Upper lobe of left lung (tissue), 6 donors: ENCODE results near the gene SLC35F3. TPM values are rescaled to one million over a fixed set of nuclear protein-coding genes. Genes with fewer than 3 reads are reported as not detected.

Experiments
- ATAC-seq, 2 donors: fragments of 200-7000 bp; cut with Tn5 transposase; one replicate each; pipeline ENCODE4 v1.9.1; 2022; ENCODE audit warnings: mild to moderate bottlenecking in 2 of 2, moderate library complexity in 2 of 2; ENCODE audit not compliant: low FRiP score in 2 of 2
- DNase-seq, 2 donors: peaks; one replicate each; pipeline ENCODE4 v3.0.0-alpha.2; 2019 to 2020
- H3K27ac ChIP-seq, 4 donors: fragments of 200-600 bp; sonication (generic); one replicate each; pipeline ENCODE4 v1.5.1; 2016 to 2019
- H3K27me3 ChIP-seq, 4 donors: fragments of 200-600 bp; sonication (generic); one replicate each; pipeline ENCODE4 v1.5.1; 2017 to 2019
- H3K36me3 ChIP-seq, 4 donors: fragments of 200-600 bp; sonication (generic); one replicate each; pipeline ENCODE4 v1.5.1; 2016 to 2019
- H3K4me1 ChIP-seq, 4 donors: fragments of 200-600 bp; sonication (generic); one replicate each; pipeline ENCODE4 v1.5.1; 2018 to 2019
- H3K4me3 ChIP-seq, 4 donors: fragments of 200-600 bp; sonication (generic); one replicate each; pipeline ENCODE4 v1.5.1; 2017 to 2019; ENCODE audit warnings: mild to moderate bottlenecking in 2 of 4, moderate library complexity in 1 of 4
- H3K9me3 ChIP-seq, 4 donors: fragments of 200-600 bp; sonication (generic); one replicate each; pipeline ENCODE4 v1.5.1; 2018 to 2019
- CTCF ChIP-seq, 6 experiments: fragments of 450-650 bp in 4 of 6; fragments of 200-600 bp in 2 of 6; sonication (generic) in 2 of 6; IDR thresholded peaks; one replicate each; pipeline ENCODE4 v1.5.1; 2016 to 2019; ENCODE audit warnings: antibody characterized with exemption in 6 of 6
- EP300 ChIP-seq, 4 donors: sonication (generic); formaldehyde crosslinking; IDR thresholded peaks; one replicate each; pipeline ENCODE4 v1.5.1; 2017; ENCODE audit warnings: antibody characterized with exemption in 4 of 4, control low read depth in 2 of 4
- POLR2A ChIP-seq, 4 donors: fragments of 450-650 bp; IDR thresholded peaks; one replicate each; pipeline ENCODE4 v1.5.1; 2016 to 2017; ENCODE audit warnings: antibody characterized with exemption in 4 of 4, mild to moderate bottlenecking in 2 of 4
- POLR2AphosphoS5 ChIP-seq, 2 donors: sonication (generic); formaldehyde crosslinking; IDR thresholded peaks; one replicate each; pipeline ENCODE4 v1.5.1; 2017; ENCODE audit warnings: antibody characterized with exemption in 2 of 2
- WGBS, 2 donors: methylation state at CpG; one replicate each; pipeline ENCODE4 v1.1.5; 2017 to 2018; 5-methylcytosine and 5-hydroxymethylcytosine counted together
- total RNA-seq, 6 donors: library from RNA; depleted of rRNA in 4 of 6; stranded (reverse); fragments of >200 nt in 4 of 6; gene quantifications; one replicate each; pipeline versions ENCODE4 v1.1.0 to v1.2.1, GENCODE V29; 2016 to 2021
- donor health status: DM: no; HTN: no; CAD: no; lungs with moderate emphysema.
- donor health status: DM: no; HTN: yes; CAD: no; lungs with severe emphysema.

SLC35F3 gene
- total RNA-seq, 6 donors from 2014 or later = 0.30 to 1.7 (median 0.40) TPM; not detected in 1

- 46 to 54% methylated on average over 6 of the region's 6 CpGs for WGBS, 2 donors
- ATAC-seq (no peak), DNase-seq (no peak)
- H3K9me3 ChIP-seq = no peaks in the 10 kb centered on the region
- H3K27me3 ChIP-seq = no peaks in the 10 kb centered on the region
- H3K4me1 ChIP-seq = peaks cover 0 to 2% (median 0%) of the 10 kb centered on the region in 4 donors
- H3K27ac ChIP-seq = no peak overlapping the region
- no peak overlapping the region for H3K4me3 ChIP-seq
- TF ChIP-seq POLR2AphosphoS5 (IDR thresholded peaks at IDR 0.05) = no peak
- TF ChIP-seq CTCF (IDR thresholded peaks at IDR 0.05) = no peak
- no peak for TF ChIP-seq POLR2A (IDR thresholded peaks at IDR 0.05)
- TF ChIP-seq EP300 (IDR thresholded peaks at IDR 0.05) = no peak
- no peaks in the 10 kb centered on the region for H3K36me3 ChIP-seq
Observed at GRCh38 chr1:234163267-234163919, 258.9 kb downstream of the SLC35F3 start.

GRCh38 chr1:234164098-234164709, 259.7 kb downstream of the SLC35F3 start:
- Histone ChIP-seq H3K4me1 (peaks cover 0 to 2% (median 0%) of the 10 kb centered on the region in 4 donors), H3K36me3 (no peaks in the 10 kb centered on the region), H3K9me3 (no peaks in the 10 kb centered on the region), H3K4me3 (no peak overlapping the region), H3K27me3 (no peaks in the 10 kb centered on the region), H3K27ac (no peak overlapping the region)
- TF ChIP-seq POLR2AphosphoS5 (IDR thresholded peaks at IDR 0.05) (no peak), POLR2A (IDR thresholded peaks at IDR 0.05) (no peak), EP300 (IDR thresholded peaks at IDR 0.05) (no peak), CTCF (IDR thresholded peaks at IDR 0.05) (no peak)
- DNase-seq (no peak), ATAC-seq (no peak)
- WGBS, 2 donors = 52 to 60% methylated on average over 5 of the region's 5 CpGs

GRCh38 chr1:234168061-234168724, 263.7 kb downstream of the SLC35F3 start:
- WGBS, 2 donors = 54 to 70% methylated on average over 7 of the region's 7 CpGs
- ATAC-seq = no peak

GRCh38 chr1:234169161-234169849, 264.8 kb downstream of the SLC35F3 start:
- Histone ChIP-seq H3K9me3 (no peaks in the 10 kb centered on the region), H3K4me1 (no peaks in the 10 kb centered on the region), H3K27ac (no peak overlapping the region), H3K27me3 (no peaks in the 10 kb centered on the region), H3K4me3 (no peak overlapping the region), H3K36me3 (no peaks in the 10 kb centered on the region)
- TF ChIP-seq EP300 (IDR thresholded peaks at IDR 0.05) (no peak), CTCF (IDR thresholded peaks at IDR 0.05) (no peak), POLR2AphosphoS5 (IDR thresholded peaks at IDR 0.05) (no peak), POLR2A (IDR thresholded peaks at IDR 0.05) (no peak)
- no peak for ATAC-seq
- no peak for DNase-seq
- WGBS, 2 donors = 86 to 87% methylated on average over 4 to 9 of the region's 9 CpGs

More at GRCh38 chr1:234168061-234168724, 263.7 kb downstream of the SLC35F3 start:
- Histone ChIP-seq H3K36me3 (no peaks in the 10 kb centered on the region), H3K27ac (no peak overlapping the region), H3K27me3 (no peaks in the 10 kb centered on the region), H3K4me3 (no peak overlapping the region), H3K4me1 (peaks cover 0 to 2% (median 0%) of the 10 kb centered on the region in 4 donors), H3K9me3 (no peaks in the 10 kb centered on the region)
- TF ChIP-seq CTCF (IDR thresholded peaks at IDR 0.05) (no peak), POLR2A (IDR thresholded peaks at IDR 0.05) (no peak), POLR2AphosphoS5 (IDR thresholded peaks at IDR 0.05) (no peak), EP300 (IDR thresholded peaks at IDR 0.05) (no peak)
- DNase-seq = no peak
